MM.1S (cell line): ENCODE measurements around the gene SNRPD3.
"Not testable (repeated sequence)": the region's sequence is repeated elsewhere in the genome, so short reads cannot be mapped to it uniquely, and the experiment has no call there.

Source experiments
- DNase-seq: peaks from one replicate; pipeline ENCODE4 v3.0.0-alpha.2; 2015
- H2AFZ ChIP-seq: fragments of 300-600 bp; sonication (generic); 2 replicates; pipeline ENCODE4 v1.6.0; 2016; ENCODE audit warnings: antibody characterized with exemption, low read length
- H3F3A ChIP-seq: fragments of 300-600 bp; sonication (generic); 2 replicates; pipeline ENCODE4 v1.6.1; 2016; ENCODE audit warnings: mild to moderate bottlenecking, antibody characterized with exemption, low read length, moderate library complexity, mixed read lengths; ENCODE audit not compliant: insufficient read depth
- H3K27ac ChIP-seq: fragments of 300-600 bp; sonication (generic); 2 replicates; pipeline ENCODE4 v1.5.1; 2016; ENCODE audit warnings: mild to moderate bottlenecking, low read length
- H3K27me3 ChIP-seq: fragments of 300-600 bp; sonication (generic); replicated peaks from 2 replicates; pipeline ENCODE4 v1.6.0; 2016; ENCODE audit warnings: low read length; ENCODE audit not compliant: insufficient read depth
- H3K36me3 ChIP-seq: fragments of 300-600 bp; sonication (generic); replicated peaks from 2 replicates; pipeline ENCODE4 v1.6.1; 2016; ENCODE audit warnings: mild to moderate bottlenecking, low read length, mixed read lengths; ENCODE audit not compliant: insufficient read depth
- H3K4me1 ChIP-seq: fragments of 300-600 bp; sonication (generic); 2 replicates; pipeline ENCODE4 v1.6.1; 2016; ENCODE audit warnings: low read length, mixed read lengths
- H3K4me2 ChIP-seq: fragments of 300-600 bp; sonication (generic); 2 replicates; pipeline ENCODE4 v1.6.0; 2016; ENCODE audit warnings: low read depth, low read length
- H3K4me3 ChIP-seq: fragments of 300-600 bp; sonication (generic); 2 replicates; pipeline ENCODE4 v1.5.1; 2016; ENCODE audit warnings: low read length, mixed read lengths
- H3K79me2 ChIP-seq: fragments of 300-600 bp; sonication (generic); 2 replicates; pipeline ENCODE4 v1.6.1; 2016; ENCODE audit warnings: mixed run types, low read length, mixed read lengths
- H3K9ac ChIP-seq: fragments of 300-600 bp; sonication (generic); 2 replicates; pipeline ENCODE4 v1.6.1; 2016; ENCODE audit warnings: low read length, mixed read lengths
- H3K9me2 ChIP-seq: fragments of 300-600 bp; sonication (generic); replicated peaks from 2 replicates; pipeline ENCODE4 v1.6.1; 2016; ENCODE audit warnings: mild to moderate bottlenecking, low read length, mixed read lengths; ENCODE audit not compliant: insufficient read depth
- H3K9me3 ChIP-seq: fragments of 300-600 bp; sonication (generic); replicated peaks from 2 replicates; pipeline ENCODE4 v1.6.1; 2016; ENCODE audit warnings: mild to moderate bottlenecking, low read length, mixed read lengths; ENCODE audit not compliant: insufficient read depth
- H4K20me1 ChIP-seq: fragments of 300-600 bp; sonication (generic); 2 replicates; pipeline ENCODE4 v1.6.1; 2016; ENCODE audit warnings: mild to moderate bottlenecking, low read length, moderate library complexity, mixed read lengths; ENCODE audit not compliant: insufficient read depth
- EZH2 ChIP-seq: fragments of 300-600 bp; sonication (generic); optimal IDR thresholded peaks from 2 replicates; pipeline ENCODE3; 2017; ENCODE audit warnings: low read depth, mild to moderate bottlenecking, antibody characterized with exemption, low read length, mixed read lengths
- EZH2phosphoT487 ChIP-seq: fragments of 300-600 bp; sonication (generic); IDR thresholded peaks from 2 replicates; pipeline ENCODE4 v1.6.1; 2018; ENCODE audit warnings: antibody characterized with exemption, low read length
- TF ChIP-seq, protein P1 (sequence below): fragments of 300-600 bp; sonication (generic); IDR thresholded peaks from 2 replicates; pipeline ENCODE4 v1.5.1; 2016; ENCODE audit warnings: antibody characterized with exemption, low read length, mixed read lengths

Gene SNRPD3

DNA sequence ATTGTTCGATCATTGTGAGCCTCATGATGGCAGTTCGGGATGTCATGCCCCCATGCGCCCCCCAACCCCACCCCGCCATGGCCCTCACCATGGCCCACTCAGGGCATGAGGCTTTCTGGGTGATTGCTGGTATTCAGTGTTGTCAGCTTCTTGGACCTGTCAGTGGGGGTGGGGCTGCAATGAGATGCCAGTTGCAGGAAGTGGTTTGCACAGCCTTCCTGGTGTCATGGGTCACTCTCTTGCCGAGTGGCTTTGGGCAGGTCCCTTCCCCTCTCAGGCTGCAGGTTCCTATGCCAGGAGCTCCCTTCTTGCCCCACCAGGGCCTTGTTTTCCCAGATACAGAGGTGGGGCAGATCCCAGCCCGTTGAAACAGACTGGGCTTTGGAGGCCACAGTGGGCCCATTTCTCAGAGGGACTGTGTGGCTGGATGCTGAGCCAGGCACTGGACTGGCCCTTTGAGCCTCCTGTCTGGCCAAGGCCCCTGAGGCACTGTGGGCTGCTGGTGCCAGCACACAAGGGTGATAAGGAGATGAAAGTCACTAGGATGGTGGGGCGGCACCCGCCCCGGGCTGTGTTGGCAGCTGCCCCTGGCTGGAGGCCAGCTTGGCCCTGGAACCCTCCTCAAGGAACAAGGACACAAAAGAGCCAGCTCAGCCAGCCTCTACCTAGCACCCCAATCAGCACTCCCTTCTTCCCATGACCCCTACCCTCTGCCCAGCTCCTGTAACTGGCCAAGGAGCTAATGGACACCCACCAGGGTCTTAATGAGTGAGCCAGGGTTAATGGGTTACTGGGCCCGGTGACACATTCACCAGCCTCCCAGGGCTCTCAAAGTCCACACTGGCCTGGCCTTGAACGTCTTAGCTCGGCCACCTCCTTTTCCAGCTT lies 45.7 kb downstream of the SNRPD3 start:
- no peaks in the 10 kb centered on the region for H3K9me3 ChIP-seq
- no peak overlapping the region for H3K4me2 ChIP-seq
- no peaks in the 10 kb centered on the region for H3K27me3 ChIP-seq
- no peaks in the 10 kb centered on the region for H3K36me3 ChIP-seq
- H3K9me2 ChIP-seq = no peaks in the 10 kb centered on the region
- H4K20me1 ChIP-seq = no peaks in the 10 kb centered on the region
- no peak overlapping the region for H3K9ac ChIP-seq
- DNase-seq = peak; percentile 35
- H3K4me1 ChIP-seq = peaks cover 4% of the 10 kb centered on the region; the same call in 1 of the 2 replicates
- H3K4me3 ChIP-seq = no peak overlapping the region
- H3K27ac ChIP-seq = no peak overlapping the region
- H3K79me2 ChIP-seq = no peaks in the 10 kb centered on the region
- no peak overlapping the region for H2AFZ ChIP-seq
- no peaks in the 10 kb centered on the region for H3F3A ChIP-seq
- TF ChIP-seq EZH2phosphoT487 (no peak), EZH2 (no peak)
- TF ChIP-seq, protein P1, sequence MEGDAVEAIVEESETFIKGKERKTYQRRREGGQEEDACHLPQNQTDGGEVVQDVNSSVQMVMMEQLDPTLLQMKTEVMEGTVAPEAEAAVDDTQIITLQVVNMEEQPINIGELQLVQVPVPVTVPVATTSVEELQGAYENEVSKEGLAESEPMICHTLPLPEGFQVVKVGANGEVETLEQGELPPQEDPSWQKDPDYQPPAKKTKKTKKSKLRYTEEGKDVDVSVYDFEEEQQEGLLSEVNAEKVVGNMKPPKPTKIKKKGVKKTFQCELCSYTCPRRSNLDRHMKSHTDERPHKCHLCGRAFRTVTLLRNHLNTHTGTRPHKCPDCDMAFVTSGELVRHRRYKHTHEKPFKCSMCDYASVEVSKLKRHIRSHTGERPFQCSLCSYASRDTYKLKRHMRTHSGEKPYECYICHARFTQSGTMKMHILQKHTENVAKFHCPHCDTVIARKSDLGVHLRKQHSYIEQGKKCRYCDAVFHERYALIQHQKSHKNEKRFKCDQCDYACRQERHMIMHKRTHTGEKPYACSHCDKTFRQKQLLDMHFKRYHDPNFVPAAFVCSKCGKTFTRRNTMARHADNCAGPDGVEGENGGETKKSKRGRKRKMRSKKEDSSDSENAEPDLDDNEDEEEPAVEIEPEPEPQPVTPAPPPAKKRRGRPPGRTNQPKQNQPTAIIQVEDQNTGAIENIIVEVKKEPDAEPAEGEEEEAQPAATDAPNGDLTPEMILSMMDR = no peak

- not testable (repeated sequence) for H3K9me3 ChIP-seq, H3F3A ChIP-seq, H2AFZ ChIP-seq, H3K27ac ChIP-seq, H3K4me1 ChIP-seq, H3K36me3 ChIP-seq, H3K9me2 ChIP-seq, H4K20me1 ChIP-seq, H3K4me2 ChIP-seq, H3K4me3 ChIP-seq, H3K79me2 ChIP-seq, H3K27me3 ChIP-seq, H3K9ac ChIP-seq, DNase-seq
Observed at GRCh38 chr22:24602105-24602749, 46.4 kb downstream of the SNRPD3 start.

- not testable (repeated sequence) for H3K79me2 ChIP-seq, H4K20me1 ChIP-seq, H2AFZ ChIP-seq, H3K27me3 ChIP-seq, H3K4me1 ChIP-seq, H3K9me3 ChIP-seq, H3K9ac ChIP-seq, H3F3A ChIP-seq, H3K36me3 ChIP-seq, DNase-seq, H3K9me2 ChIP-seq, H3K4me3 ChIP-seq
- H3K27ac ChIP-seq = peak within 1 kb of the TSS; percentile 20; the same call in 1 of the 2 replicates
- peak within 1 kb of the TSS; percentile 10; the same call in 1 of the 2 replicates for H3K4me2 ChIP-seq
Observed at GRCh38 chr22:24602847-24603769, 47.3 kb downstream of the SNRPD3 start, which contains the start of gene GGT1. GGT1 (plus strand) TSS chr22:24603193; CDS start chr22:24611082, 7,889 bp downstream.

DNA sequence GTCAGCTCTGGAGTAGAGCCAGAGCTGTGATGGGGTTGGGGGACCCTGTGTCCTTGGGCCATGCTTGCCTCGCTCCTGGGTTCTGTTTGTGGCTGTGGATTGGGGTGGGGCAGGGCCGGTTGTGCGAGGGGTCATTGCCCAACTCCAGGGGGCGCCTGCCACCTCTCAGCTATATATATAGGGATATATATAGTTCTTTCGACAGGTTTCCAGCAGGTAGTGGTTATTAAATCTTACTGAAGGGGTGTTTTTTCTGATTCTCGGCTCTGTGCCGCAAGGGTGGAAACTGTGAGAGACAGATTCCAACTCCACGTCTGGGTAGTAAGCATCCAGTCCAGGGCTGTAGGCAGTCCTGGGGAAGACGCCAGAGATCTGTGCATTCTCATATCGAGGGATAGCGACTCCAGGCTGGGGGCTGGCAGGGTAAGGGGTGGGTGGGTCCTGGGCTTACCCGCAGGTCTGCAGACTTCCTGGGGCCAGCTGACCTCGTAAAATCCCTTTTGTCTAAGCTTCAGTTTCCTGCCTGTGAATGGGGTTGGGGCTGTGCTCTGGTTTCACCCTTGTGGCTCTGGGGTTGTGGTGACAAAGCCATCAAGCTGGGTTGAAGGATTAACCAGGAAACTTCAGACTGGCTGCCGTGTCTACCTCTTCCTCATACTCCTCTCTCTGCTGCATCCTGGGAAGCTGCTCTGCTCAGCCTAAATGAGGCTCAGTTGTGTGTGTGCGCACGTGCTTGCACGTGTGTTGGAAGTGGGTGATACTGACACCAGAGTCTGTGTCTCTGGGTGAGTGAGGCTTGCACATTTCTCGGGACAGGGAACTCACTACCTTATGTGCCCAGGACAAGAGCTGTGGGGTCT lies 48.2 kb downstream of the SNRPD3 start:
- H3K4me3 ChIP-seq, H3K9ac ChIP-seq, H3F3A ChIP-seq, H4K20me1 ChIP-seq, H3K9me3 ChIP-seq, H3K36me3 ChIP-seq, H3K27me3 ChIP-seq, H3K4me1 ChIP-seq, DNase-seq, H3K9me2 ChIP-seq, H2AFZ ChIP-seq: not testable (repeated sequence)
- Histone ChIP-seq H3K79me2 (peaks cover 12% of the 10 kb centered on the region), H3K27ac (peak overlapping the region; percentile 20; the same call in 1 of the 2 replicates), H3K4me2 (peak overlapping the region; percentile 10; the same call in 1 of the 2 replicates)

DNA sequence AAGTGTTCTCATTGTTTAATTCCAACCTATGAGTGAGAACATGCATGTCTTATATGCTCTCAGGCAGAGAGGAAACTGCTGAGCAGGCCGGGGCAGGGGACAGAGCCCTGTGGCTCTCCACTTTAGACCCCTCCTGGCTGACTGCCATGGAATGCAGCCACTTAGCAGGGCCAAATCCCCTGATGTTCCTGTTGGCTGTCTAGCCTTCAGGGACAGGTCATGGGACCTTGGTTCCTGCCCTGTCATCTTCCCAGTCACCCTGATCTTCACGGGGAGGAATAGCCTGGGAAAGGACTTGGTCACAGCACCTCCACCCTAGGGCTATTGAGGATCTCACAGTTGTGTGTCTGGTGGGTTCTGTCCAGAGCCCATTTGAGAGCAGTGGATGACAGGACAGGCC lies 50.5 kb downstream of the SNRPD3 start:
- H3K4me1 ChIP-seq, H3K27ac ChIP-seq, H3K4me3 ChIP-seq, H3K4me2 ChIP-seq, H3K9me3 ChIP-seq, DNase-seq, H3K36me3 ChIP-seq, H3K9ac ChIP-seq, H3K9me2 ChIP-seq, H3F3A ChIP-seq, H2AFZ ChIP-seq, H4K20me1 ChIP-seq, H3K27me3 ChIP-seq: not testable (repeated sequence)
- peaks cover 12% of the 10 kb centered on the region for H3K79me2 ChIP-seq
